Nephron progenitor cell (in vitro differentiated cells): ENCODE measurements around the gene PRPF19.

Experiments
- DNase-seq: peaks from one replicate; pipeline ENCODE4 v3.0.0; 2021
- H3K27ac Mint-ChIP-seq: 2 replicates; pipeline ENCODE4 v1.8.0; 2021; ENCODE audit warnings: mild to moderate bottlenecking, moderate library complexity, mixed read lengths
- H3K27me3 Mint-ChIP-seq: 2 replicates; pipeline ENCODE4 v1.8.0; 2021; ENCODE audit warnings: mild to moderate bottlenecking, low read depth, mixed read lengths; ENCODE audit not compliant: poor library complexity
- H3K36me3 Mint-ChIP-seq: 2 replicates; pipeline ENCODE4 v1.8.0; 2021; ENCODE audit warnings: low read depth, mixed read lengths
- H3K4me1 Mint-ChIP-seq: 2 replicates; pipeline ENCODE4 v1.8.0; 2021; ENCODE audit warnings: mixed read lengths
- H3K4me3 Mint-ChIP-seq: 2 replicates; pipeline ENCODE4 v1.8.0; 2021; ENCODE audit warnings: mild to moderate bottlenecking, moderate library complexity, mixed read lengths
- H3K9me3 Mint-ChIP-seq: 2 replicates; pipeline ENCODE4 v1.8.0; 2021; ENCODE audit warnings: mild to moderate bottlenecking, moderate library complexity, mixed read lengths
- TF ChIP-seq, protein P1 (sequence below): fragments of 200-600 bp; sonication (generic); IDR thresholded peaks from 2 replicates; pipeline ENCODE4 v1.5.0; 2021; ENCODE audit warnings: antibody characterized with exemption

Gene PRPF19

DNA sequence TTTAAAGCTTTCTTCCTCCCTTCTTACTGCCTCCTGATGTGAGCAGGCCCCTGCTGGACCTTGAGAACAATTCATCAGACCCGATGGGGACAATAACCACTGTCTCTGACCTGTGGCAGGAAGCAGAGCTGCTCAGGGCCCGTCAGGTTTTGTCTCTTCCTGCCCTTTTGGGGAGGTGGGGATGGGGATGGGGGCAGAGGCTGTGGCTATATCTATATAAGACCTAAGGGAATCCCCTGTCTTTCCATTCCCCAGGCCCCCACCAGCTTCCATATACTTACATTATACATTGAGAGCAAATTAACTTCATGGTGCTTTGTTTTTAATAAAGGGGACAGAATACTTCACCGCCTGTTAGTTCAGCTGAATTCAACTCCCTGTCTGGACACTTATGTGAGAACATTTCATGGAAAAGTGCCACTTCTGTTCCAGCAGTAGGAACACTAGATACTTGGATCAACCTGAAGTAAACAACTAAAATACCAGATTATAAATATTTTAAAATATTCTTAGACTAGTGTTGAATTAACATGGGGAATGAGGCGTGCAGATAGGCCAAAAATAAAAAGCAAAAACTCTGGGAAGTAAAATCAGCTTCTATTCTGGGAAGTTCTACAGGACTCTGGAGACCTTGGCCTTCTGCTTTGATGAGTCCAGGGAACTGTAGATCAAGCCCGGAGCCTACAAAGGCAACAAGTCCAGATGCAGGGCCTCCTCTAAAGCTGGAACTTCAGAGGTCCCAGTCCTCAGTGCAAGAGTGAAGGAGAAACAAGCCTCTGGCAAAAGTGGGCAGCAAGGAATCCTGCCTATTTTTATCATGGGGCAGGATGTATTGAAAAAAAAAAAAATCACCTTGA lies 27.9 kb downstream of the PRPF19 start:
- Mint-ChIP-seq H3K4me3 (peak overlapping the region; percentile 6), H3K4me1 (peaks cover 66% of the 10 kb centered on the region), H3K27ac (no peak overlapping the region), H3K36me3 (peaks cover 28% of the 10 kb centered on the region), H3K27me3 (no peaks in the 10 kb centered on the region), H3K9me3 (peaks cover 10% of the 10 kb centered on the region)
- TF ChIP-seq, protein P1, sequence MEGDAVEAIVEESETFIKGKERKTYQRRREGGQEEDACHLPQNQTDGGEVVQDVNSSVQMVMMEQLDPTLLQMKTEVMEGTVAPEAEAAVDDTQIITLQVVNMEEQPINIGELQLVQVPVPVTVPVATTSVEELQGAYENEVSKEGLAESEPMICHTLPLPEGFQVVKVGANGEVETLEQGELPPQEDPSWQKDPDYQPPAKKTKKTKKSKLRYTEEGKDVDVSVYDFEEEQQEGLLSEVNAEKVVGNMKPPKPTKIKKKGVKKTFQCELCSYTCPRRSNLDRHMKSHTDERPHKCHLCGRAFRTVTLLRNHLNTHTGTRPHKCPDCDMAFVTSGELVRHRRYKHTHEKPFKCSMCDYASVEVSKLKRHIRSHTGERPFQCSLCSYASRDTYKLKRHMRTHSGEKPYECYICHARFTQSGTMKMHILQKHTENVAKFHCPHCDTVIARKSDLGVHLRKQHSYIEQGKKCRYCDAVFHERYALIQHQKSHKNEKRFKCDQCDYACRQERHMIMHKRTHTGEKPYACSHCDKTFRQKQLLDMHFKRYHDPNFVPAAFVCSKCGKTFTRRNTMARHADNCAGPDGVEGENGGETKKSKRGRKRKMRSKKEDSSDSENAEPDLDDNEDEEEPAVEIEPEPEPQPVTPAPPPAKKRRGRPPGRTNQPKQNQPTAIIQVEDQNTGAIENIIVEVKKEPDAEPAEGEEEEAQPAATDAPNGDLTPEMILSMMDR, result no peak
- DNase-seq, result no peak

DNA sequence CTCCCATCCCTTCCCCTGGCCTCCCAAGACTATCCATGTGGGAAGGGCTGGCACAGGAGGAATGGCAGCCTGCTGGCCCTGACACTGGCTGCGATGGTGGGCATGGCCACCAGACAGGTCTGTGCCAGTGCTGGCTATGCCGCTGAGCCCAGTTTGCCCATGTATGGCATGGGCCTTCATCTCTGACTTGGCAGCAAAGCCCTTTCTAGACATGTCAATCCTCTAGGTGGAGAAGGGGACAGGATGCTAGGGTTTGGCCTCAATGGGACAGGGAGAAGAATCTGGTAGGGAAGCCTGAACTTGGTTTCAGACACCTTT lies 30.3 kb downstream of the PRPF19 start:
- Mint-ChIP-seq H3K4me3 (no peak overlapping the region), H3K4me1 (peaks cover 60% of the 10 kb centered on the region), H3K36me3 (peaks cover 8% of the 10 kb centered on the region), H3K9me3 (no peaks in the 10 kb centered on the region), H3K27ac (no peak overlapping the region), H3K27me3 (no peaks in the 10 kb centered on the region)
- no peak for DNase-seq
- TF ChIP-seq, protein P1, result no peak

DNA sequence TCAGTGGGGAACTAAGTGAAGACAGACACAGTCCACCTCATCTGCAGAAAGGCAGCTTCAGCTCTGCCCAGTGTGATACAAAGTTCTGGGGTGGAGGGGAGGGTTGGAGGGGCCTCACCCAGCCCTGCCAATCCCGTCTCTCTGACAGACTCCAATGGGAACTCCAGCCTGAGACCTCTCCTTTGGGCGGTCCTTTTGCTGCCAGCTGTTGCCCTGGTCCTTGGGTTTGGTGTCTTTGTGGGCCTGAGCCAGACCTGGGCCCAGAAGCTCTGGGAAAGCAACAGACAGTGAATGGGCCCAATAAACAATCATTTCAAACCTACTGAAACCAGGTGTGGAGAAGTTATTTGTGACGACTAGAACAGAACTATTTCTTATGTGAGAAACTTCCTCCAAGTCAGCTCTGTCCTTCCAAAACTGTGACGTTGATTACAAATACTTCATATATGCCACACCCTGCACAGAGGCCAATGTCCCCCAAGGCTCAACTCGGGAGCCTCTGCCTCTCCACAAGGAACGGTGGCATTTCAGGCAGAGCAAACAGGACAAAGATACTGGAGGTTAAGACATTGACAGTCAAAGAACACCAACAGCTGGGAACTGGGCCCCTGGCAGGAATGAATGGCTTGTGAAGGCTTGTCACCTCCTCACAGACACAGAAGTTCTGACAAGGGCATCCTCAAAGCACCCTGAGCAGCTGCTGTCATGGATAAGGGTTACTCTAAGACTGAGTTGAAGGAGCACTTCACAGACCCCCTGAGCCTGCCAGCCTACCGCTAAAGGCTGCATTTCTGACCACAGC lies 30.8 kb downstream of the PRPF19 start:
- DNase-seq, result no peak
- TF ChIP-seq, protein P1, result no peak
- Mint-ChIP-seq H3K36me3 (peaks cover 8% of the 10 kb centered on the region), H3K4me1 (peaks cover 54% of the 10 kb centered on the region), H3K27me3 (no peaks in the 10 kb centered on the region), H3K4me3 (no peak overlapping the region), H3K27ac (no peak overlapping the region), H3K9me3 (no peaks in the 10 kb centered on the region)

DNA sequence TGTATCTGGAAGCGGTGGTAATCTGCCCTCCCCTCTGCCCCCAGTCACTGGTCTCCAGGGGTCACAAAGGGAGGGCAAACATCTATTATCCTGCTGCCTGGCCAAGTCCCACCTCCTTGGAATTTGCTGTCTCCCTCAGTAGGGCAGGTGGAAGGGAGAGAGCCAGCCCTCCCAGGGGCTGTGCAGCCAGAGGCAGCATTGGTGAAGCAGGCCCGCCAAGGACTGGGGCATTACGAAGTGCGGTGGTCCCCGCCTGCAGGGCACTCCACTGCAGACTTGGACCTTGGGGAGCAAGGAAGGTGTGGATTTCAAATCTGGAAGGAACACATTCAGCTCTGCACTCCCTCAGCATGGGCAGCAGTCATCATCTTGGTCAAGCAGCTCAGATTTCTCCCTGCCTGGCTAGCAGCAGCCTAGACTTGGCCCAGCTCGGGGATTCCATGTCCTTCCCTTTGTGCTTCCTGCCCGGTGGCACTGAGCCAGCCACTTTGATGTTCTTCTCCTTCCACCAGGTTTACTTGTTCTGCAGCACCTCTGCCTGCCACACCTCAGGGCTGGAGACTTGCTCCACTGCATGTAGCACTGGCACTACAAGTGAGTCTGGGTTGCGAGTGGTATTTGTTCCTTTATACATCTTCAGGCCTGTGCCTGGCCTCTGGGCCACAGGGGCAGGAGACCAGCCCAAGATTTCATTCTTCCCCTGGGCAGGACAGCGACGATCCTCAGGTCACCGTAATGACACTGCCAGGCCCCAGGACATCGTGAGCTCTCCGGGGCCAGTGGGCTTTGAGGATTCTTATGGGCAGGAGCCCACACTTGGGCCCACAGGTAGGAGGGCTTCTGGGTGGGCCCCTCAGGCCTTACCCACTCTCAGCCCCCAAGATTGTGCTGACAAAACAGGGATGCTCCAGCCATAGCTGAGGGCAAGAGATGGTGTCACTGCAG lies 31.7 kb downstream of the PRPF19 start:
- DNase-seq, result no peak
- H3K4me1 Mint-ChIP-seq, result peaks cover 45% of the 10 kb centered on the region
- H3K36me3 Mint-ChIP-seq, result peaks cover 8% of the 10 kb centered on the region
- TF ChIP-seq, protein P1, result no peak
- H3K4me3 Mint-ChIP-seq, result no peak overlapping the region
- no peak overlapping the region for H3K27ac Mint-ChIP-seq
- H3K27me3 Mint-ChIP-seq, result no peaks in the 10 kb centered on the region
- no peaks in the 10 kb centered on the region for H3K9me3 Mint-ChIP-seq

DNA sequence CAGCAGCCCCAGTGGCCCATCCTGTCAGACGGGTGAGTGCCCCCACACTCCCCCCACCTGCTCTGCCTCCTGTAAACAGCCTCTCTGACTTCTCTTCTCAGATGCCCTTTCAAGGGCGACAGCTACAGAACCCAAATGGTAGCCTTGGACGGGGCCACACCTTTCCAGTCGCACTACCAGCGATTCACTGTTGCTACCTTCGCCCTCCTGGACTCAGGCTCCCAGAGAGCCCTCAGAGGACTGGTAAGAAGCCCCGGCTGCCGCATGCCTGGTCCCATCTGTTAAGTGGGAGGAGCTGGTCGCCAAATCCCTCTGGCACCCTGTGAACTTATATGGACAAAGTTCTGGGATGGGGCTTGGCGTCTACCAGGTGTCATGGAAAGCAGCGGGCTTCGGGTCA lies 32.9 kb downstream of the PRPF19 start:
- H3K27me3 Mint-ChIP-seq, result no peaks in the 10 kb centered on the region
- no peak for DNase-seq
- H3K9me3 Mint-ChIP-seq, result no peaks in the 10 kb centered on the region
- peaks cover 37% of the 10 kb centered on the region for H3K4me1 Mint-ChIP-seq
- TF ChIP-seq, protein P1, result no peak
- H3K36me3 Mint-ChIP-seq, result peaks cover 8% of the 10 kb centered on the region
- no peak overlapping the region for H3K27ac Mint-ChIP-seq
- H3K4me3 Mint-ChIP-seq, result no peak overlapping the region
